Hepatocyte (in vitro differentiated cells): ENCODE measurements around the gene MMP20. TPM values are rescaled to one million over a fixed set of nuclear protein-coding genes. Genes with fewer than 3 reads are reported as not detected.

Experiments used
- DNase-seq: peaks from one replicate; pipeline ENCODE4 v3.0.0-alpha.2; 2016; ENCODE audit warnings: low spot score
- H2AFZ ChIP-seq: fragments of 200-600 bp; sonication (generic); 2 replicates; pipeline ENCODE4 v1.6.0; 2016; ENCODE audit warnings: antibody characterized with exemption, mild to moderate bottlenecking
- H3K27ac ChIP-seq: fragments of 200-600 bp; sonication (generic); 2 replicates; pipeline ENCODE4 v1.5.1; 2016; ENCODE audit warnings: mild to moderate bottlenecking
- H3K27me3 ChIP-seq: fragments of 200-600 bp; sonication (generic); 2 replicates; pipeline ENCODE4 v1.6.1; 2016
- H3K36me3 ChIP-seq: fragments of 200-600 bp; sonication (generic); replicated peaks from 2 replicates; pipeline ENCODE4 v1.5.1; 2016; ENCODE audit warnings: low read depth; ENCODE audit not compliant: insufficient read depth
- H3K4me1 ChIP-seq: fragments of 200-600 bp; sonication (generic); 2 replicates; pipeline ENCODE4 v1.5.1; 2016; ENCODE audit warnings: mild to moderate bottlenecking, moderate library complexity; ENCODE audit not compliant: insufficient read depth
- H3K4me2 ChIP-seq: fragments of 200-600 bp; sonication (generic); 2 replicates; pipeline ENCODE4 v1.6.0; 2016
- H3K4me3 ChIP-seq: fragments of 200-600 bp; sonication (generic); 2 replicates; pipeline ENCODE4 v1.5.1; 2016; ENCODE audit warnings: mild to moderate bottlenecking
- H3K79me2 ChIP-seq: fragments of 200-600 bp; sonication (generic); 2 replicates; pipeline ENCODE4 v1.6.0; 2017; ENCODE audit warnings: mild to moderate bottlenecking
- H3K9me2 ChIP-seq: fragments of 200-600 bp; sonication (generic); replicated peaks from 2 replicates; pipeline ENCODE4 v1.6.0; 2017; ENCODE audit warnings: mild to moderate bottlenecking; ENCODE audit not compliant: insufficient read depth
- H3K9me3 ChIP-seq: fragments of 200-600 bp; sonication (generic); 2 replicates; pipeline ENCODE4 v1.5.1; 2016; ENCODE audit warnings: low read depth, mild to moderate bottlenecking
- H4K20me1 ChIP-seq: fragments of 200-600 bp; sonication (generic); 2 replicates; pipeline ENCODE4 v1.6.0; 2016; ENCODE audit warnings: mild to moderate bottlenecking; ENCODE audit not compliant: insufficient read depth, poor library complexity, severe bottlenecking
- EZH2 ChIP-seq: fragments of 200-600 bp; sonication (generic); IDR thresholded peaks from 2 replicates; pipeline ENCODE4 v1.6.1; 2016; ENCODE audit warnings: antibody characterized with exemption, mild to moderate bottlenecking, borderline replicate concordance
- EZH2phosphoT487 ChIP-seq: fragments of 200-600 bp; sonication (generic); IDR thresholded peaks from one replicate; pipeline ENCODE4 v1.6.1; 2018; ENCODE audit warnings: antibody characterized with exemption, mild to moderate bottlenecking, low read depth, moderate library complexity; ENCODE audit not compliant: unreplicated experiment, severe bottlenecking
- WGBS: methylation state at CpG from one replicate; pipeline ENCODE4 v1.1.6; 2016; ENCODE audit warnings: low lambda C conversion rate; ENCODE audit errors: missing lambda C conversion rate; 5-methylcytosine and 5-hydroxymethylcytosine counted together
- polyA plus RNA-seq: library from polyadenylated mRNA; unstranded; fragments of >200 nt; fragmentation: Nextera tagmentation; extraction: Ambion mirVana; gene quantifications from 2 replicates; pipeline ENCODE4 v1.2.1, GENCODE V29; 2016
- total RNA-seq: library from RNA; depleted of rRNA; stranded (reverse); fragments of >200 nt; gene quantifications from 2 replicates; pipeline ENCODE4 v1.2.3, GENCODE V29; 2014
- TF ChIP-seq, protein P1 (sequence below): fragments of 200-600 bp; sonication (generic); IDR thresholded peaks from 2 replicates; pipeline ENCODE4 v1.5.1; 2016; ENCODE audit warnings: antibody characterized with exemption, mild to moderate bottlenecking; ENCODE audit not compliant: poor library complexity

The MMP20 gene
- total and polyA plus RNA-seq, 2 experiments from 2014 or later = not detected

DNA sequence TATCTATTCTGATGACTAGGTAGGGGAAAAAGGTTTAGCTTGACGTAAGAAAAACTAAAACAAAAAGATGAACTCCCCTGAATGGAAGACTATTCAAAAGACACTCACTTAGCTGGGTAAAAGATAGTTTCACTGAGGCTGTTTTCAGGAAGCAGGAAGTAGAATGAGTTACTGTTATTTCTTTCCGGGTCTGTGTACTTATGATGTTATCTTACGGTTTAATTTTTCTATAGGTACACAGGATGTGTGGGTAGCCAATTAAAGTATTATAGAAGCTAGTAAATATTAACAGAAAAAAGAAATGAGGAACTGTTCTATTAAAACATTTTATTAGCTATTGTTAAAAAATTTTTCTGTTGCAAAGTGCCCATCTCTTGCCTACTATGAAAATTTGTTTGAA, 48.8 kb downstream of the MMP20 start:
- Histone ChIP-seq H3K27ac (no peak overlapping the region), H3K4me1 (no peaks in the 10 kb centered on the region), H3K9me3 (no peaks in the 10 kb centered on the region), H3K36me3 (no peaks in the 10 kb centered on the region), H3K4me2 (no peak overlapping the region), H3K79me2 (no peaks in the 10 kb centered on the region), H3K9me2 (no peaks in the 10 kb centered on the region), H2AFZ (no peak overlapping the region), H4K20me1 (no peaks in the 10 kb centered on the region), H3K27me3 (no peaks in the 10 kb centered on the region), H3K4me3 (no peak overlapping the region)
- no peak for DNase-seq
- WGBS = 70% methylated on average over 3 of the region's 3 CpGs
- TF ChIP-seq, protein P1, sequence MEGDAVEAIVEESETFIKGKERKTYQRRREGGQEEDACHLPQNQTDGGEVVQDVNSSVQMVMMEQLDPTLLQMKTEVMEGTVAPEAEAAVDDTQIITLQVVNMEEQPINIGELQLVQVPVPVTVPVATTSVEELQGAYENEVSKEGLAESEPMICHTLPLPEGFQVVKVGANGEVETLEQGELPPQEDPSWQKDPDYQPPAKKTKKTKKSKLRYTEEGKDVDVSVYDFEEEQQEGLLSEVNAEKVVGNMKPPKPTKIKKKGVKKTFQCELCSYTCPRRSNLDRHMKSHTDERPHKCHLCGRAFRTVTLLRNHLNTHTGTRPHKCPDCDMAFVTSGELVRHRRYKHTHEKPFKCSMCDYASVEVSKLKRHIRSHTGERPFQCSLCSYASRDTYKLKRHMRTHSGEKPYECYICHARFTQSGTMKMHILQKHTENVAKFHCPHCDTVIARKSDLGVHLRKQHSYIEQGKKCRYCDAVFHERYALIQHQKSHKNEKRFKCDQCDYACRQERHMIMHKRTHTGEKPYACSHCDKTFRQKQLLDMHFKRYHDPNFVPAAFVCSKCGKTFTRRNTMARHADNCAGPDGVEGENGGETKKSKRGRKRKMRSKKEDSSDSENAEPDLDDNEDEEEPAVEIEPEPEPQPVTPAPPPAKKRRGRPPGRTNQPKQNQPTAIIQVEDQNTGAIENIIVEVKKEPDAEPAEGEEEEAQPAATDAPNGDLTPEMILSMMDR = no peak
- no peak for TF ChIP-seq EZH2
- TF ChIP-seq EZH2phosphoT487 = no peak

DNA sequence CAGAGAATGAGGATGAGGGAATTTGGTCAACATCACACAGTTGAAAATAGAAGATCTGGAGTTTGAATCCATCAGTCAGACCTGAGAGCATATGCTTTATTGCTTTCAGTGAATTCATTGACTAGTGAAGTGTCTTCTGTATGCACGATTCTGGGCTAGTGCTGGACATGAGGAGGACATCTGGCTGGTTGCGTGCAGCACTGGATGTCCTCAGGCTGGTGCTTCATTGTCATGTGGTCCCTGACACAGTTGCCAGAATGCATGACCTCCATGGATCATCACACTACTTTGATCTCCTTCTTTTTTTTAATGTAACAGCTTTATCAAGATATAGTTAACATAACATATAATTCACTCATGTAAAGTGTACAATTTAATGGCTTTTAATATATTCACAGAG, 50.1 kb downstream of the MMP20 start:
- WGBS = 97% methylated on average over 2 of the region's 2 CpGs
- TF ChIP-seq EZH2phosphoT487 = no peak
- H3K4me1 ChIP-seq = no peaks in the 10 kb centered on the region
- H3K27ac ChIP-seq = no peak overlapping the region
- no peak for DNase-seq
- no peaks in the 10 kb centered on the region for H3K9me2 ChIP-seq
- no peak overlapping the region for H2AFZ ChIP-seq
- H3K36me3 ChIP-seq = no peaks in the 10 kb centered on the region
- no peaks in the 10 kb centered on the region for H3K27me3 ChIP-seq
- no peaks in the 10 kb centered on the region for H4K20me1 ChIP-seq
- no peak overlapping the region for H3K4me3 ChIP-seq
- no peaks in the 10 kb centered on the region for H3K79me2 ChIP-seq
- H3K9me3 ChIP-seq = no peaks in the 10 kb centered on the region
- H3K4me2 ChIP-seq = no peak overlapping the region

DNA sequence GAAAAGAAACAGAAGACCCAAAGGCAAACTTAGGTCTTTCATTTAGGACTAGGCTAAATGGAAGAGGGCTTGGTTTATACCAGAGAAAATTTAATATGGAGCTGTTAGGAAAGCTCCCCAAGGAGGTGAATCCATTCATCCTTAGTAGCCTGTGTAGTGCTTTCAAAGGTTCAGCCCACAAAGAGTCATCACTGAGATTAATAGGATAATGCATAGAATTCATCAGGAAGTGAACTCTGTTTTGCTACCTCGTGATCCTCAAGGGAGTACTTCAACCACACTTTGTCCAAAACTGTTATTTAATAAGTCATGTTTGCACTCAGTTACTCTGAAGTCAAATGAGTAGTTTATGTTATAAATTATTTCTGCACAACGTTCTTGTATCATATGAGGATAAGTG, 51.3 kb downstream of the MMP20 start:
- Histone ChIP-seq H2AFZ (no peak overlapping the region), H3K27me3 (no peaks in the 10 kb centered on the region), H3K9me2 (no peaks in the 10 kb centered on the region), H3K79me2 (no peaks in the 10 kb centered on the region), H3K4me3 (no peak overlapping the region), H3K27ac (no peak overlapping the region), H3K36me3 (no peaks in the 10 kb centered on the region), H4K20me1 (no peaks in the 10 kb centered on the region), H3K9me3 (no peaks in the 10 kb centered on the region), H3K4me2 (no peak overlapping the region), H3K4me1 (no peaks in the 10 kb centered on the region)
- TF ChIP-seq EZH2 = no peak
- TF ChIP-seq, protein P1 = no peak
- no peak for TF ChIP-seq EZH2phosphoT487
- WGBS = 68% methylated on average over 2 of the region's 2 CpGs
- no peak for DNase-seq

DNA sequence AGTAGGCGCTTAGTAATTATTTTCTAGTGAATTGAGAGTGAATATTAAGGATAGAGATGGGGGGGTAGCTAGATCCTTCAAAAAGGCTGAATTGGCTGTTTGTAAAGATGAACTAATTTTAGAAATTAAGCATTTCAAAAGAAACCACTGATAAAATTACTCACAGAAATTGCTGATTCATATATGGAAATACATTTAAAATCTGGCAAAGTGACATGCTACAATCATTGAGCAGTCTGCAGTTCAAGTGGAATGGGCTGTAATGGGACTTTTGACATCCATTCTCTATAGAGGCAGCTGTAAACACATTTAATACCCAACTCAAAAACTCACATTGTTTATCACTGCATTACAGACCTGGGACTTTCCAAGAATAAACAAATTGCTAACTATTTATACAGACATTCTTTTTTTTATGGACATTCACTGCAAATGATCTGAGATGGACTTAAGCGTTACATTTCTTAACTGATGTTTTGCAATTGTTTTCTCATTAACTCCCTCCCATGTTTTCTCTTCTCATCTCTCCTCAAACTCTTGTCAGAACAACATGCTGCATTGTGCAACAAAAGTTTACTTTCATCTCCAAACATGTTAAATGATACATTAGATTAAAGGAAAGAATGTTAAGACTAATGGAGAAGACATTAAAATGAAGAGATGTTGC, 52.4 kb downstream of the MMP20 start:
- Histone ChIP-seq H3K4me2 (no peak overlapping the region), H3K36me3 (no peaks in the 10 kb centered on the region), H3K9me2 (no peaks in the 10 kb centered on the region), H3K27me3 (no peaks in the 10 kb centered on the region), H4K20me1 (no peaks in the 10 kb centered on the region), H3K4me3 (no peak overlapping the region), H2AFZ (no peak overlapping the region), H3K4me1 (no peaks in the 10 kb centered on the region), H3K27ac (no peak overlapping the region), H3K9me3 (no peaks in the 10 kb centered on the region), H3K79me2 (no peaks in the 10 kb centered on the region)
- WGBS = 91% methylated on average over 2 of the region's 2 CpGs
- TF ChIP-seq EZH2phosphoT487 = no peak
- TF ChIP-seq EZH2 = no peak
- TF ChIP-seq, protein P1 = no peak
- no peak for DNase-seq
